Sigmoid colon (tissue), 7 donors: ENCODE measurements around the gene SMIM24. TPM values are rescaled to one million over a fixed set of nuclear protein-coding genes. Genes with fewer than 3 reads are reported as not detected.
"Not testable (repeated sequence)": the region's sequence is repeated elsewhere in the genome, so short reads cannot be mapped to it uniquely, and the experiment has no call there.

ENCODE experiments used
- DNase-seq: peaks from one replicate; pipeline ENCODE4 v3.0.0-alpha.2; 2019
- H3K27ac ChIP-seq, 4 donors: fragments of 200-600 bp; sonication (generic); one replicate each; pipeline ENCODE4 v1.5.1; 2016 to 2019; ENCODE audit warnings: mild to moderate bottlenecking in 1 of 4
- H3K27me3 ChIP-seq, 3 donors: fragments of 200-600 bp; sonication (generic); one replicate each; pipeline ENCODE4 v1.5.1; 2019; ENCODE audit warnings: mild to moderate bottlenecking in 1 of 3
- H3K36me3 ChIP-seq, 4 donors: fragments of 200-600 bp; sonication (generic); one replicate each; pipeline ENCODE4 v1.5.1; 2016 to 2019
- H3K4me1 ChIP-seq, 4 donors: fragments of 200-600 bp; sonication (generic); one replicate each; pipeline ENCODE4 v1.5.1; 2017 to 2019
- H3K4me3 ChIP-seq, 4 donors: fragments of 200-600 bp; sonication (generic); one replicate each; pipeline ENCODE4 v1.5.1; 2017 to 2019; ENCODE audit warnings: mild to moderate bottlenecking in 2 of 4, moderate library complexity in 1 of 4
- H3K9me3 ChIP-seq, 4 donors: fragments of 200-600 bp in 3 of 4; sonication (generic) in 3 of 4; one replicate each; pipeline versions ENCODE4 v1.5.1 to v1.6.1; 2013 to 2019
- CTCF ChIP-seq, 4 experiments: fragments of 450-650 bp in 3 of 4; fragments of 200-600 bp in 1 of 4; IDR thresholded peaks; one replicate each; pipeline ENCODE4 v1.5.1; 2016 to 2019; ENCODE audit warnings: antibody characterized with exemption in 4 of 4, mild to moderate bottlenecking in 3 of 4, moderate library complexity in 2 of 4
- EP300 ChIP-seq, 4 donors: sonication (generic); formaldehyde crosslinking; IDR thresholded peaks; one replicate each; pipeline ENCODE4 v1.6.1; 2017; ENCODE audit warnings: antibody characterized with exemption in 4 of 4
- POLR2A ChIP-seq, 2 donors: fragments of 450-650 bp; IDR thresholded peaks; one replicate each; pipeline ENCODE4 v1.6.1; 2016; ENCODE audit warnings: antibody characterized with exemption in 2 of 2, mild to moderate bottlenecking in 2 of 2, moderate library complexity in 2 of 2
- POLR2AphosphoS5 ChIP-seq, 4 donors: sonication (generic); formaldehyde crosslinking; IDR thresholded peaks; one replicate each; pipeline ENCODE4 v1.6.1; 2017; ENCODE audit warnings: antibody characterized with exemption in 4 of 4
- WGBS, 2 donors: extraction: QIAGEN DNeasy Blood & Tissue Kit; methylation state at CpG; one replicate each; pipeline ENCODE4 v1.1.7; 2013; 5-methylcytosine and 5-hydroxymethylcytosine counted together
- intact Hi-C: fragments of 100-400 bp; cut with DNase I; formaldehyde crosslinking; loops from one replicate; pipeline ENCODE4 v1.15.1; 2023
- polyA plus RNA-seq, 3 donors: library from polyadenylated mRNA; stranded (reverse); fragments of 200-250 nt; gene quantifications; one replicate each; pipeline ENCODE4 v1.2.3, GENCODE V29; 2013
- total RNA-seq, 4 donors: library from RNA; depleted of rRNA; stranded (reverse); fragments of >200 nt; gene quantifications; one replicate each; pipeline ENCODE4 v1.1.0, GENCODE V29; 2016
- donor health status: healthy with polysubstance abuse.
- donor health status: Bipolar disorder and iron deficiency.
- donor health status: healthy.

Gene SMIM24
- total and polyA plus RNA-seq, 7 donors, result 15.1 to 72.7 (median 30.3) TPM; not detected in 4

GRCh38 chr19:3511506-3512251 lies 31.4 kb upstream of the SMIM24 start:
- Histone ChIP-seq H3K36me3 (peaks cover 0 to 5% (median 2%) of the 10 kb centered on the region in 4 donors), H3K9me3 (no peaks in the 10 kb centered on the region), H3K27me3 (no peaks in the 10 kb centered on the region), H3K27ac (no peak overlapping the region), H3K4me1 (peaks cover 0 to 86% (median 47%) of the 10 kb centered on the region in 4 donors), H3K4me3 (no peak overlapping the region)
- 78 to 87% methylated on average over 26 of the region's 26 CpGs for WGBS, 2 donors
- no peak for DNase-seq
- intact Hi-C loops, result no loop called here
- TF ChIP-seq CTCF (IDR thresholded peaks at IDR 0.05), result no peak
- TF ChIP-seq POLR2AphosphoS5 (IDR thresholded peaks at IDR 0.05), result no peak
- TF ChIP-seq EP300 (IDR thresholded peaks at IDR 0.05), result no peak
- TF ChIP-seq POLR2A (IDR thresholded peaks at IDR 0.05), result no peak

- WGBS, 2 donors, result 90 to 92% methylated on average over 22 of the region's 22 CpGs
- TF ChIP-seq CTCF (IDR thresholded peaks at IDR 0.05) (no peak), POLR2AphosphoS5 (IDR thresholded peaks at IDR 0.05) (no peak), EP300 (IDR thresholded peaks at IDR 0.05) (no peak), POLR2A (IDR thresholded peaks at IDR 0.05) (no peak)
- no peaks in the 10 kb centered on the region for H3K27me3 ChIP-seq
- no peak overlapping the region for H3K4me3 ChIP-seq
- no peak for DNase-seq
- intact Hi-C loops, result no loop called here
- no peaks in the 10 kb centered on the region for H3K9me3 ChIP-seq
- no peak overlapping the region for H3K27ac ChIP-seq
- H3K36me3 ChIP-seq, result peaks cover 0 to 5% (median 2%) of the 10 kb centered on the region in 4 donors
- peaks cover 0 to 78% (median 39%) of the 10 kb centered on the region in 4 donors for H3K4me1 ChIP-seq
Measured at GRCh38 chr19:3510727-3511126, 30.4 kb upstream of the SMIM24 start.

- H3K9me3 ChIP-seq, result no peaks in the 10 kb centered on the region
- no peak for DNase-seq
- intact Hi-C loops, result no loop called here
- 91 to 93% methylated on average over 15 of the region's 15 CpGs for WGBS, 2 donors
- H3K4me3 ChIP-seq, result no peak overlapping the region
- H3K27me3 ChIP-seq, result no peaks in the 10 kb centered on the region
- H3K36me3 ChIP-seq, result peaks cover 0 to 5% (median 2%) of the 10 kb centered on the region in 4 donors
- TF ChIP-seq POLR2AphosphoS5 (IDR thresholded peaks at IDR 0.05) (peak in 1 of 4 donors; percentile 40), EP300 (IDR thresholded peaks at IDR 0.05) (no peak)
- peaks cover 0 to 77% (median 43%) of the 10 kb centered on the region in 4 donors for H3K4me1 ChIP-seq
- peak overlapping the region in 3 of 4 donors; percentile 6 to 92 (median 90) for H3K27ac ChIP-seq
Measured at GRCh38 chr19:3509566-3509989, 29.3 kb upstream of the SMIM24 start.

- Histone ChIP-seq H3K27ac (peak overlapping the region in 3 of 4 donors; percentile 6 to 92 (median 90)), H3K9me3 (no peaks in the 10 kb centered on the region), H3K4me3 (no peak overlapping the region), H3K4me1 (peaks cover 0 to 73% (median 43%) of the 10 kb centered on the region in 4 donors), H3K27me3 (no peaks in the 10 kb centered on the region), H3K36me3 (peaks cover 0 to 5% (median 2%) of the 10 kb centered on the region in 4 donors)
- no peak for DNase-seq
- 88 to 91% methylated on average over 23 of the region's 23 CpGs for WGBS, 2 donors
- intact Hi-C loops, result no loop called here
- TF ChIP-seq POLR2A (IDR thresholded peaks at IDR 0.05) (no peak), CTCF (IDR thresholded peaks at IDR 0.05) (no peak), EP300 (IDR thresholded peaks at IDR 0.05) (no peak), POLR2AphosphoS5 (IDR thresholded peaks at IDR 0.05) (no peak)
Measured at GRCh38 chr19:3508771-3509535, 28.6 kb upstream of the SMIM24 start.

GRCh38 chr19:3508121-3508661 lies 27.9 kb upstream of the SMIM24 start:
- DNase-seq, H3K4me3 ChIP-seq, H3K9me3 ChIP-seq, intact Hi-C loops, H3K36me3 ChIP-seq, H3K27me3 ChIP-seq: not testable (repeated sequence)
- Histone ChIP-seq H3K27ac (peak overlapping the region in 3 of 4 donors; percentile 83 to 92 (median 90)), H3K4me1 (peaks cover 0 to 66% (median 41%) of the 10 kb centered on the region in 4 donors)
- WGBS, 2 donors, result 90 to 94% methylated on average over 18 of the region's 18 CpGs
